Vagina (tissue), 2 donors: ENCODE data around the gene SRP19. TPM values are rescaled to one million over a fixed set of nuclear protein-coding genes. Genes with fewer than 3 reads are reported as not detected.

ENCODE experiments used
- DNase-seq, 2 donors: peaks; one replicate each; pipeline ENCODE4 v3.0.0-alpha.2; 2017; ENCODE audit errors: extremely low spot score in 2 of 2
- H3K27ac ChIP-seq: fragments of 200-600 bp; sonication (generic); one replicate; pipeline ENCODE4 v1.5.1; 2019
- H3K27me3 ChIP-seq: fragments of 200-600 bp; sonication (generic); one replicate; pipeline ENCODE4 v1.5.1; 2019
- H3K36me3 ChIP-seq, 2 donors: fragments of 200-600 bp; sonication (generic); one replicate each; pipeline ENCODE4 v1.5.1; 2017 to 2019
- H3K4me1 ChIP-seq: fragments of 200-600 bp; sonication (generic); one replicate; pipeline ENCODE4 v1.5.1; 2019
- H3K4me3 ChIP-seq, 2 donors: fragments of 200-600 bp; sonication (generic); 1 replicate in 1 of 2; 2 replicates in 1 of 2; pipeline ENCODE4 v1.5.1; 2016 to 2019
- H3K9me3 ChIP-seq: fragments of 200-600 bp; sonication (generic); one replicate; pipeline ENCODE4 v1.5.1; 2019
- POLR2A ChIP-seq, 2 donors: fragments of 450-650 bp; IDR thresholded peaks; one replicate each; pipeline ENCODE4 v1.6.1; 2017; ENCODE audit warnings: antibody characterized with exemption in 2 of 2, mild to moderate bottlenecking in 2 of 2, moderate library complexity in 2 of 2
- POLR2AphosphoS5 ChIP-seq, 2 donors: sonication (generic); formaldehyde crosslinking; IDR thresholded peaks; one replicate each; pipeline ENCODE4 v1.9.0; 2017; ENCODE audit warnings: antibody characterized with exemption in 2 of 2, mild to moderate bottlenecking in 2 of 2, low read depth in 1 of 2; ENCODE audit not compliant: insufficient read depth in 1 of 2
- intact Hi-C: fragments of 100-400 bp; cut with DNase I; formaldehyde crosslinking; loops from one replicate; pipeline ENCODE4 v1.15.1; 2023
- total RNA-seq: library from RNA; depleted of rRNA; stranded (reverse); fragments of >200 nt; gene quantifications from one replicate; pipeline ENCODE4 v1.2.3, GENCODE V29; 2016
- TF ChIP-seq, protein P1 (sequence below), 3 experiments: fragments of 450-650 bp in 2 of 3; fragments of 200-600 bp in 1 of 3; sonication (generic) in 1 of 3; IDR thresholded peaks; one replicate each; pipeline ENCODE4 v1.5.1; 2017 to 2019; ENCODE audit warnings: antibody characterized with exemption in 3 of 3, mild to moderate bottlenecking in 2 of 3, moderate library complexity in 2 of 3

The SRP19 gene
- total RNA-seq, 1 donor from 2014 or later: 30.9 TPM

DNA sequence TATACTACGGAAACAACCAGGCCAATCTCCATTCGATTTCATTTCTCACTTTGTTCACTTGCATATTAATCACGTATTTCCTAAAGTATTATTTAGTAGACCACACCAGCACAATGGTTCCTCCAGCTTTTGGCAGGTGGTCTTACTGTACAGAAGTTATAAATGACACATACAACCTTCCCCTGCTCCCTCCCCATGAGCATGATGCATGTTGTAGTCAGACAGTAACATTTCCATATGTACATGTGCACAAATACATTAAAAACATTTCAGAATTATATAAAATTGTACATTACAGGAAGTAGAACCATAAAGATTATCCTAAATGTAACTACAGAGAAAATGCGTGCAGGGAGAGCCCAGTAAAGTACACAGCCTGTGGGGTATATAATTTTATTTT lies 17.0 kb downstream of the SRP19 start:
- Histone ChIP-seq H3K36me3 (peaks cover 0 to 20% of the 10 kb centered on the region in 2 donors), H3K9me3 (no peaks in the 10 kb centered on the region)
- TF ChIP-seq POLR2AphosphoS5 (IDR thresholded peaks at IDR 0.05; ENCODE audit: insufficient read depth in 1 of 2, low read depth in 1 of 2): no peak
- TF ChIP-seq, protein P1, sequence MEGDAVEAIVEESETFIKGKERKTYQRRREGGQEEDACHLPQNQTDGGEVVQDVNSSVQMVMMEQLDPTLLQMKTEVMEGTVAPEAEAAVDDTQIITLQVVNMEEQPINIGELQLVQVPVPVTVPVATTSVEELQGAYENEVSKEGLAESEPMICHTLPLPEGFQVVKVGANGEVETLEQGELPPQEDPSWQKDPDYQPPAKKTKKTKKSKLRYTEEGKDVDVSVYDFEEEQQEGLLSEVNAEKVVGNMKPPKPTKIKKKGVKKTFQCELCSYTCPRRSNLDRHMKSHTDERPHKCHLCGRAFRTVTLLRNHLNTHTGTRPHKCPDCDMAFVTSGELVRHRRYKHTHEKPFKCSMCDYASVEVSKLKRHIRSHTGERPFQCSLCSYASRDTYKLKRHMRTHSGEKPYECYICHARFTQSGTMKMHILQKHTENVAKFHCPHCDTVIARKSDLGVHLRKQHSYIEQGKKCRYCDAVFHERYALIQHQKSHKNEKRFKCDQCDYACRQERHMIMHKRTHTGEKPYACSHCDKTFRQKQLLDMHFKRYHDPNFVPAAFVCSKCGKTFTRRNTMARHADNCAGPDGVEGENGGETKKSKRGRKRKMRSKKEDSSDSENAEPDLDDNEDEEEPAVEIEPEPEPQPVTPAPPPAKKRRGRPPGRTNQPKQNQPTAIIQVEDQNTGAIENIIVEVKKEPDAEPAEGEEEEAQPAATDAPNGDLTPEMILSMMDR (IDR thresholded peaks at IDR 0.05): no peak
- TF ChIP-seq POLR2A (IDR thresholded peaks at IDR 0.05): no peak

DNA sequence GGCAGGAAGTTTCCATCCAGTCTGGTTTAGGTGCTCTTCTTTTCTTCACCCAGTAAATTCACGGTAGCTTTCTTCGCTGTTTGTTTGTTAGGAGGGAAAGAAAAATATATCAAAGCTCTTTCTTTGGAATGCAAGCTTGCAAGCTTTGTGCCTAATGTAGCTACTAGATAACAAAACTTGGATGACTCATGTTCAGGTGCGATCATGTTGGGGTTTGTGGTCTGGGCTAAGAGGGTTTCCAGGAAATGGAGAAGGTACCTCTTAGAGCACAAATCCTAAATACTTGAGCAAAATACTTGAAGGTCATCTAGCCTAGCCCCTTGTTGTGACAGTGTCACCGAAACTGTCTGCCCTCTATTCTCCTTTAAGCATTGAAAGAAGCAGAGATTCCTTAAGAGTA lies 17.7 kb downstream of the SRP19 start:
- intact Hi-C loops: no loop called here
- no peak overlapping the region for H3K4me3 ChIP-seq
- no peak overlapping the region for H3K27ac ChIP-seq
- peaks cover 0 to 22% of the 10 kb centered on the region in 2 donors for H3K36me3 ChIP-seq
- no peak for DNase-seq
- H3K27me3 ChIP-seq: no peaks in the 10 kb centered on the region
- no peak for TF ChIP-seq POLR2A (IDR thresholded peaks at IDR 0.05)
- TF ChIP-seq, protein P1 (IDR thresholded peaks at IDR 0.05): no peak
- TF ChIP-seq POLR2AphosphoS5 (IDR thresholded peaks at IDR 0.05; ENCODE audit: insufficient read depth in 1 of 2, low read depth in 1 of 2): no peak
- peaks cover 17% of the 10 kb centered on the region for H3K4me1 ChIP-seq
- H3K9me3 ChIP-seq: no peaks in the 10 kb centered on the region

More for the DNA sequence above, 17.0 kb downstream of the SRP19 start:
- no peak overlapping the region for H3K4me3 ChIP-seq
- no peaks in the 10 kb centered on the region for H3K27me3 ChIP-seq
- intact Hi-C loops: no loop called here
- DNase-seq: no peak
- H3K4me1 ChIP-seq: peaks cover 17% of the 10 kb centered on the region
- no peak overlapping the region for H3K27ac ChIP-seq

DNA sequence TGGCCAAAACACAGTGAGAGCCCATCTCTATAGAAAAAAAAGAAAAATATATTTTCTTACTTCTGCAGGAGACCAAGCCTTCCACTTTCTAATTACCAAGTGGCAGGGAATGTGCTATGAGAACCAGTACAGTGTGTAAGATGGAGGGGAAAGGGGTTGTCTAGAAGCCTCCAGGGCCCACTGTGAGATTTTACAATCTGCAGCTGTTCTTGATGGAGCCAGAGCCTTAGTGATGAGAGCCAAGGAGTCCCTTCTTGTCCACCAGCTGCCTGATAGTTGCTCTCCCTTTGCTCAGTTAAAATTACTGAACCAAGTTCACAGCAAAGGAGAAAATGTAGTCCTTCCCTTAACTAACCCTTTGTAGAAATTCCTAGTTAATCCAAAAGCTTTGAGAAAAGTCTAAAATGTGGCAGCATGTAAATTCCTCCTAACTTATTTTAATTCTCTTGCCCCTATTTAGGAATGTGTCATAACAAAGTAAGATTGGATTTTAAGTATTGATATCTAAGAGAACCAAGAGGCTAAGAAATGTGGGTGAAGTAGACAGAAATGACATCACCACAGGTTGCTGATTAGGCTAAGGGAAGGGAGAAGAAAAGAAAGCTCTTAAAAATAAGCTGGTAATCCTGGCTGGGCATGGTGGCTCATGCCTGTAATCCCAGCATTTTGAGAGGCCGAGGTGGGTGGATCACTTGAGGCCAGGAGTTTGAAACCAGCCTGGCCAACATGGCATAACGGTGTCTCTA lies 19.3 kb downstream of the SRP19 start:
- DNase-seq: no peak
- Histone ChIP-seq H3K4me3 (no peak overlapping the region), H3K4me1 (peaks cover 17% of the 10 kb centered on the region), H3K27ac (no peak overlapping the region), H3K36me3 (peaks cover 0 to 38% of the 10 kb centered on the region in 2 donors), H3K9me3 (no peaks in the 10 kb centered on the region), H3K27me3 (no peaks in the 10 kb centered on the region)
- TF ChIP-seq POLR2A (IDR thresholded peaks at IDR 0.05) (no peak), POLR2AphosphoS5 (IDR thresholded peaks at IDR 0.05; ENCODE audit: insufficient read depth in 1 of 2, low read depth in 1 of 2) (no peak)
- TF ChIP-seq, protein P1 (IDR thresholded peaks at IDR 0.05): no peak
- intact Hi-C loops: no loop called here

DNA sequence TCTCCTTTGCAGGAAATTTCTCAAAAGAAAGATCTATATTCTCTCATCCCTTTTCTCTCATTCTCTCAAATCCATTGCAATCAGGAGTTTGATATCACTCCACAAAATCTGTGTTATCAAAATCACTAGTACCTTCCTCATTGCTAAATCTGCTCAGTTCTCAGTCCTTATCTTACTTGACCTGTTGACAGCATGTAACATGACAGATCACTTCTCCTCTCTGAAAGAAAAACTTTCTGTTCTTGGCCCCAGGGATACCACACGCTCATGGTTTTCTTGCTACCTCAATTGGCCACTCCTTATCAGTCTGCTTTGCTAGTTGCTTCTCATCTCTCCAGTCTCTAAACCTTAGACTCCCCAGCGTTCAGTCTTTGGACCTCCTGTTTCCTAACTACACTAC lies 22.1 kb downstream of the SRP19 start:
- Histone ChIP-seq H3K27ac (no peak overlapping the region), H3K27me3 (no peaks in the 10 kb centered on the region), H3K4me3 (no peak overlapping the region), H3K36me3 (peaks cover 0 to 51% of the 10 kb centered on the region in 2 donors), H3K9me3 (no peaks in the 10 kb centered on the region), H3K4me1 (peaks cover 17% of the 10 kb centered on the region)
- no peak for TF ChIP-seq POLR2A (IDR thresholded peaks at IDR 0.05)
- TF ChIP-seq, protein P1 (IDR thresholded peaks at IDR 0.05): no peak
- no peak for DNase-seq
- intact Hi-C loops: no loop called here

DNA sequence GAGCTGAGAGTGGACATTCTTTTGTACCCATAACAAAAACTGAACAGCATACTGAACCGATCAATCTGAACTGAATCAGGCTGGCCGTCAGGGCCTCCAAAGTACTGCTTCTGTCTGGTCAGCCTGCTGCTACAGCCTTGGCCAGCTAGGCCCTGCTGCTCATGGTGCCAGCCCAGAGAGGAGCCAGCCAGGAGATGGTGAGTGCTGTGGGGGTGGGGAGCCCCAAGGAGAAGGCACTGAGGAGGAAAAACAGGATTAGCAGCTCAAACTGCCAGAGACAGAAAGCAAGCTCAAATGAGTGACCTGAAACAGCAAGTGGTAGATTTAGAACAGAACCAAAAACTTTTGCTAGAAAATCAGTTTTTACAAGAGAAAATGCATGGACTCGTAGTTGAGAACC lies 23.9 kb downstream of the SRP19 start:
- H3K9me3 ChIP-seq: no peaks in the 10 kb centered on the region
- no peak overlapping the region for H3K27ac ChIP-seq
- no peak for DNase-seq
- no peaks in the 10 kb centered on the region for H3K27me3 ChIP-seq
- no peak overlapping the region for H3K4me3 ChIP-seq
- peaks cover 0 to 45% of the 10 kb centered on the region in 2 donors for H3K36me3 ChIP-seq
- intact Hi-C loops: no loop called here
- TF ChIP-seq POLR2AphosphoS5 (IDR thresholded peaks at IDR 0.05; ENCODE audit: insufficient read depth in 1 of 2, low read depth in 1 of 2): no peak
- TF ChIP-seq, protein P1 (IDR thresholded peaks at IDR 0.05): no peak
- no peak for TF ChIP-seq POLR2A (IDR thresholded peaks at IDR 0.05)
- peaks cover 4% of the 10 kb centered on the region for H3K4me1 ChIP-seq
